ENCODE measurements around the gene ANKRD17.
"Not testable (repeated sequence)": the region's sequence is repeated elsewhere in the genome, so short reads cannot be mapped to it uniquely, and the experiment has no call there.

Gene ANKRD17

GRCh38 chr4:73299548-73300280 lies 41.1 kb upstream of the ANKRD17 start:
- no peaks in the 10 kb centered on the region for H3K36me3 ChIP-seq (ENCODE audit: insufficient read depth)
- H2AFZ ChIP-seq (ENCODE audit: low read depth), result no peak overlapping the region
- H3K79me2 ChIP-seq (ENCODE audit: insufficient read depth, low read depth), result no peaks in the 10 kb centered on the region
- H3K27ac ChIP-seq, result no peak overlapping the region
- no peak overlapping the region for H3K4me2 ChIP-seq
- H3K4me1 ChIP-seq (ENCODE audit: low read depth, poor library complexity, severe bottlenecking), result no peaks in the 10 kb centered on the region
- no peak for TF ChIP-seq CTCF (conservative IDR thresholded peaks at IDR 0.05; ENCODE audit: low read depth, low read length)
- no peak overlapping the region for H3K4me3 ChIP-seq (IDR thresholded peaks at IDR 0.05; ENCODE audit: insufficient read depth, low read depth, low read length)
- no peak overlapping the region for H3K9ac ChIP-seq
- H4K20me1 ChIP-seq (ENCODE audit: insufficient read depth), result no peaks in the 10 kb centered on the region
- H3K27me3 ChIP-seq (ENCODE audit: insufficient read depth, low read depth), result no peaks in the 10 kb centered on the region

GRCh38 chr4:73292661-73293060 lies 34.1 kb upstream of the ANKRD17 start:
- not testable (repeated sequence) for H4K20me1 ChIP-seq (ENCODE audit: insufficient read depth); H3K4me2 ChIP-seq; H3K4me1 ChIP-seq (ENCODE audit: low read depth, poor library complexity, severe bottlenecking); H3K79me2 ChIP-seq (ENCODE audit: insufficient read depth, low read depth); H3K27me3 ChIP-seq (ENCODE audit: insufficient read depth, low read depth); H3K9ac ChIP-seq; H3K27ac ChIP-seq; H3K36me3 ChIP-seq (ENCODE audit: insufficient read depth); H2AFZ ChIP-seq (ENCODE audit: low read depth); H3K4me3 ChIP-seq (IDR thresholded peaks at IDR 0.05; ENCODE audit: insufficient read depth, low read depth, low read length)

- Histone ChIP-seq H3K4me2 (no peak overlapping the region), H3K36me3 (ENCODE audit: insufficient read depth) (no peaks in the 10 kb centered on the region), H3K27ac (no peak overlapping the region), H3K79me2 (ENCODE audit: insufficient read depth, low read depth) (no peaks in the 10 kb centered on the region), H4K20me1 (ENCODE audit: insufficient read depth) (no peaks in the 10 kb centered on the region), H3K9ac (no peak overlapping the region), H2AFZ (ENCODE audit: low read depth) (no peak overlapping the region), H3K27me3 (ENCODE audit: insufficient read depth, low read depth) (no peaks in the 10 kb centered on the region), H3K4me3 (IDR thresholded peaks at IDR 0.05; ENCODE audit: insufficient read depth, low read depth, low read length) (no peak overlapping the region), H3K4me1 (ENCODE audit: low read depth, poor library complexity, severe bottlenecking) (no peaks in the 10 kb centered on the region)
- no peak for TF ChIP-seq CTCF (conservative IDR thresholded peaks at IDR 0.05; ENCODE audit: low read depth, low read length)
Observed at GRCh38 chr4:73281982-73282381, 23.4 kb upstream of the ANKRD17 start.

- H3K27ac ChIP-seq, result no peak overlapping the region
Observed at GRCh38 chr4:73281396-73281795, 22.8 kb upstream of the ANKRD17 start.

More at GRCh38 chr4:73281396-73281795, 22.8 kb upstream of the ANKRD17 start:
- Histone ChIP-seq H3K27me3 (ENCODE audit: insufficient read depth, low read depth) (no peaks in the 10 kb centered on the region), H2AFZ (ENCODE audit: low read depth) (no peak overlapping the region), H3K9ac (no peak overlapping the region), H3K4me1 (ENCODE audit: low read depth, poor library complexity, severe bottlenecking) (no peaks in the 10 kb centered on the region), H4K20me1 (ENCODE audit: insufficient read depth) (no peaks in the 10 kb centered on the region), H3K4me3 (IDR thresholded peaks at IDR 0.05; ENCODE audit: insufficient read depth, low read depth, low read length) (no peak overlapping the region), H3K36me3 (ENCODE audit: insufficient read depth) (no peaks in the 10 kb centered on the region), H3K4me2 (no peak overlapping the region), H3K79me2 (ENCODE audit: insufficient read depth, low read depth) (no peaks in the 10 kb centered on the region)
- no peak for TF ChIP-seq CTCF (conservative IDR thresholded peaks at IDR 0.05; ENCODE audit: low read depth, low read length)

All from KMS-11 (cell line).